ENCODE measurements around the gene ATP1B2.
"Not testable (repeated sequence)": the region's sequence is repeated elsewhere in the genome, so short reads cannot be mapped to it uniquely, and the experiment has no call there.

Gene ATP1B2

DNA sequence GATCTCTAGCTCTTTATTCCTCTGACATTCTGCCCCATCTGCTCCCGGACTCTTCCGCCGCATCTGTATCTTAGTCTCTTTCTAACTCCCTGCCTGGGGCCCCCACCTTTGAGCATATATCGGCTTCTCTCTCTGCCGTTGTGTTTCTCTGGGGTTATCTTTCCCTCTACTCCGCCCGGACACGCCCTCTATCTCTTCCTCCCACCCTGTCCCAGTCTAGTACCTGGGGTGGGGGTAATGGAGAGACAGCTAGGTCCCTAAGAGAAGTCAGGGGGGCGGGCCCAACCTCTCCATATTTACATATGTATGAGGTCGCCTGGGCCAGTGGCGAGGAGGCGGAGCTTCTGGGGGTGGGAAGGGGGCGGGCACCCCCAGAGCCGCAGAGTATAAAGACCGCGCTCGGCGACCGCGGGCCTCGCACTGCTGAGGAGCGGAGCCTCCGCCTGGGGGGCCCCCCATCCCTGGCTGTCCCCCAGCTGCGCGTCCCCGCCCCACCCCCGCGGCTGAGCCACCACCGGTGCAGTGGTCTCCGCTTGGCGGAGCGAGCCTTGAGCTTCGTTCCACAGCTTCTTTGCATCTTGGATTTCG lies at the start of gene ATP1B2:
TSS of gene ATP1B2 (plus strand) at position 418 of the 588 bp plus-strand sequence. CDS start 593 bp downstream, outside the sequence.
- DNase-seq (ENCODE audit: low read depth in 2 of 2): peak; percentile 49 to 63

DNA sequence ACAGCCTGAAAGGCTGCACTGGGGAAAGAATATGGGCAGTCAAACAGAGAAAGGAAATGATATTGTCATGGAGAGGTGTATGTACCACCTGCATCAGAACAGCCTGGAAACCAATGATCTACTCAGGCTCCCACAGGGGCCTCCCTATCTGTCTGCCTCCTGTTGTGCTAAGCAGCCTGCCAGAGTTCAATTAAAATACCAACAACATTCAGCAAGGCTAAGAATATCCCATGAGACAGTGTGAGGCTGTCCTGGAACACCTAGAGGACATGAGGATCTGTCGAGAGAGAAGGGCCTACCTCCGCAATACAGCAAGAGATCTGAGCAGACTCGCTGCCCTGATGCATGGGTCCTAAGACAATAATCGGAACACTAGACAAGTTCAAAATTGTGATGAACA lies 44.4 kb upstream of the ATP1B2 start:
- no peak for DNase-seq (ENCODE audit: low read depth in 2 of 2)

DNA sequence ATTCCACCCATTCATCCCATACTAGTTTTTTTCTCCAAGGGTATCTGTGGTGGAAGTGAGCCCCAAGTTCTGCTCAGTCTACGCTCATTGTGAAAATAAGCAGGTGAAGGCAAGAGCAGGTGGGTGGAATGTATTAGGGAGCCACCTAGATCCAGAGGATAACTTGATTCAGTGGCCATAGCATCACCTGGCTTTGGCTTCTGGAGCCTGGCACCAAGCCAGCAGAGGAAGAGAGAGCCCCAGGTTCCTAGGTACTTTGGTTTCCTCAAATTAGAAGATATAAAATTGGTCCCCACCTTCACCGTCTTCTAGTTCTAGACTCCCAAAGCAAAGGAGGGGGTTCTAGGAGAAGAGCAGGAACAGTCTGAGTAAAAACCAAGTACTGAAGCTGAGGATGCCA lies 40.1 kb upstream of the ATP1B2 start:
- DNase-seq (ENCODE audit: low read depth in 2 of 2): no peak

DNA sequence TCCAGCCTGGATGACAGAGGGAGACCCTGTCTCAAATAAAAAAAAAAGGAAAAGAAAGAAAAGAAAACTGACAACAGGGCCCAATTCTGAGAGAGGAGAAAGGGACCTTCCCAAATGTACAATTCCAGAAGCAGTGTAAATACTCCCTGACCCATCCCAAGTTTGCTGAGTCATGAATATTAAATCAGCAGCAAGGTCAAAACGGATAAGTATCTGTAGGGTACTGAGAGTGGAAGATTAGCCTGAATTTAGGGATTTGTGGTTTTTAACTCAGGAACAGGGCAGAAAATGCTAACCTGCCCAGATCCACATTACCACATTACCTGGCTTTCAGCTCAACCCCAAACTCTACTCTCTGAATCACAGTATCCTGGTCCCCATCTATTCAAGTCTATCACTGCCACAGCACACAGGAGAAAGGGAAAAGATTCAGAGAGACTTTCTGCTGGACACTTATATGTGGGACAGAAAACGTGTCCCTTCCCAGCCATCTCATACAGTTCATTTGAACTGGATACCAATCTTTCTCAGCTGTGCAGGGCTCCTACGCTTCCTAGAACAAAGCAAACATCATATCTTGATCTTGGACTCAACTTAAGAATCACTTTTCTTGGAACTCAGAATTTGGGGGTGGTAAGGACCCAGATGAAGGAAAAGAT lies 39.0 kb upstream of the ATP1B2 start:
- no peak for DNase-seq (ENCODE audit: low read depth in 2 of 2)

- DNase-seq (ENCODE audit: low read depth in 2 of 2): no peak
Observed at GRCh38 chr17:7612294-7612640, 38.5 kb upstream of the ATP1B2 start.

GRCh38 chr17:7613769-7614424 lies 36.8 kb upstream of the ATP1B2 start:
- no peak for DNase-seq (ENCODE audit: low read depth in 2 of 2)

DNA sequence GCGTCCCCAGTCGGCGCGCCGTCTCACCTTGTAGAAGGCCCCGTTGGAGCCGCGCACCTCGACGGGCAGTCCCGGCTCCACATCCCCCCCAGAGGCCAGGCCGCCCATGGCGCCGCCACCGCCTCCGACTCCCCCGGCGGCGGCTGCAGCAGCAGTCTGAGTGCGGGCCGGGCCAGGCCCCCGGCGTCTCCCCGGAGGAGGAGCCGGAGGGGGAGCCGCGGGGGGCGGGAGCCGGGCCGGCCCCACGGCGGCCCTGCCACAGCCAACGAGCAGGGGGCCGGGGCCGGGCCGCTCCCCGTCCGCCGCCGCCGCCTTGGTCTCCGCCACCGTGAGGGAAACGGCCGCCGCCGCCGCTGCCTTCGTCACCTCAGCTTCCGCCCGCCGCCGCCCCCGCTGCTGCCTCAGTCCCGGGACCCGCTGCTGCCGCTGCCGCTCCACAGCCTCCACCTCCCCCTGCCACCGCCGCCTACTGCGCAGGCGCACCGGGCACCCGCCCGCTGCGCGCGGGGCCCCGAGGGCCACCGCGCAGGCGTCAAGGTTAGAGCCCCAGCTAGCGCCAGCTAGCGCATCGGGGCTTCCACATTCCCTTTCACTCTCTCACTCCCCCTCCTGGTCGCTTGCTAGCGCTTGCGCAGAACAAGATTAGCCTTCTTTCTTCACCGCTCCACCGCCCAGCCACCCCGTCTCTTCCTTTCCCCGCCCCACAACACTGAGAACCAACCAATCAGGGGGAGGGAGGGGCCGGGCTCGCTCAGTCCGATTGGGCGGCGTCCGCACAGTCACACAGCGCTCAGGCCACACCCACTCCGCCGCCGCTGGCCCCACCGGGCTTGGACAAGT lies 36.1 kb upstream of the ATP1B2 start, which contains the start of gene FXR2:
TSS of gene FXR2 (minus strand) at position 473 of the 840 bp plus-strand sequence. CDS start at position 108, 365 bp downstream.
- DNase-seq (ENCODE audit: low read depth in 2 of 2): peak; percentile 99

- no peak for DNase-seq (ENCODE audit: low read depth in 2 of 2)
Observed at GRCh38 chr17:7615265-7615747, 35.4 kb upstream of the ATP1B2 start.

DNA sequence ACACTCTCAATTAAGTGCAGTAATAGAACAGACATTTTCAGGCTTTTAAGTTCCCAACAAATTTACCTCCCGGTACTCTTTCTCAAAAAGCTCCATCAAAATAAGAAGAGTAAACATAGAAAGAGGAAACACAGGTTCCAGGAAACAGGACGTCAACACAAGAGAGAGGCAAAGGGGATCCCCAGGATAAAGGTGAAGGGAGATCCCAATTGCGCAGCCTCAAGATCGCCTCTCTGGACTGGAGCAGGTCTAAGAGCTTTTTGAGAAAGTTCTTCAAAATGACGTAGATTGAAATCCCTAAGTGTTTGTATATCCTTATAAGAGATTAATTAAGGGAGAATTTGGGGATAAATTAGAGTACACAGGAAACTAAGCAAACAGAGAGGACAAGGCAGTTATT lies 32.1 kb upstream of the ATP1B2 start:
- no peak for DNase-seq (ENCODE audit: low read depth in 2 of 2)

DNA sequence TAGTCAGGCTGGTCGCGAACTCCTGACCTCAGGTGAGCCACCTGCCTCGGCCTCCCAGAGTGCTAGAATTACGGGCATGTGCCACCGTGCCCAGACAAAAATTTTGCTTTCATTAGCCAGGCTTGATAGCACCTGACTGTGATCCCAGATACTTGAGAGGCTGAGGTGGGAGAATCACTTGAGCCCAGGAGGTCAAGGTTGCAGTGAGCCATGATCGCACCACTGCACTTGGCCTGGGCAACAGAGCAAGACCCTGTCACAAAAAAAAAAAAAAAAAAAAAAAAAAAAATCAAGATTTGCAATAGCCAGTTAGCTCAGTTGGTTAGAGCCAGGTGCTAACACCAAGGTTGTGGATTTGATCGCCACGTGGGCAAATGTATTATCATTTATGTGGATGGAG lies 29.9 kb upstream of the ATP1B2 start:
- DNase-seq (ENCODE audit: low read depth in 2 of 2): no peak

DNA sequence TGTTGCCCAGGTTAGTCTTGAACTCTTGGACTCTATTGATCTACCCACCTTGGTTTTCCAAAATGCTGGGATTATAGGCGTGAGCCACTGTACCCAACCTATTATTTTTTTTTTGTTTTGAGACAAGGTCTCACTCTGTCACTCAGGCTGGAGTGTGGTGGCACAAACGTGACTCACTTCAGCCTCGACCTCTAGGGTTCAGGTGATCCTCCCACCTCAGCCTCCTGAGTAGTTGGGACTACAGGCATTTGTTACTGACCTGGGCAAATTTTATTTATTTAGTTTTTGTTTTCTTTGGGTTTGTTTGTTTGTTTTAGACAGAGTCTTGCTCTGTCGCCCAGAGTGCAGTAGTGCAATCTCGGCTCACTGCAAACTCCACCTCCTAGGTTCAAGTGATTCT lies 27.1 kb upstream of the ATP1B2 start:
- no peak for DNase-seq (ENCODE audit: low read depth in 2 of 2)

- not testable (repeated sequence) for DNase-seq (ENCODE audit: low read depth in 2 of 2)
Observed at GRCh38 chr17:7625749-7626148, 25.0 kb upstream of the ATP1B2 start.

GRCh38 chr17:7626307-7626706 lies 24.4 kb upstream of the ATP1B2 start:
- no peak for DNase-seq (ENCODE audit: low read depth in 2 of 2)

GRCh38 chr17:7626956-7627249 lies 23.8 kb upstream of the ATP1B2 start:
- DNase-seq (ENCODE audit: low read depth in 2 of 2): no peak

DNA sequence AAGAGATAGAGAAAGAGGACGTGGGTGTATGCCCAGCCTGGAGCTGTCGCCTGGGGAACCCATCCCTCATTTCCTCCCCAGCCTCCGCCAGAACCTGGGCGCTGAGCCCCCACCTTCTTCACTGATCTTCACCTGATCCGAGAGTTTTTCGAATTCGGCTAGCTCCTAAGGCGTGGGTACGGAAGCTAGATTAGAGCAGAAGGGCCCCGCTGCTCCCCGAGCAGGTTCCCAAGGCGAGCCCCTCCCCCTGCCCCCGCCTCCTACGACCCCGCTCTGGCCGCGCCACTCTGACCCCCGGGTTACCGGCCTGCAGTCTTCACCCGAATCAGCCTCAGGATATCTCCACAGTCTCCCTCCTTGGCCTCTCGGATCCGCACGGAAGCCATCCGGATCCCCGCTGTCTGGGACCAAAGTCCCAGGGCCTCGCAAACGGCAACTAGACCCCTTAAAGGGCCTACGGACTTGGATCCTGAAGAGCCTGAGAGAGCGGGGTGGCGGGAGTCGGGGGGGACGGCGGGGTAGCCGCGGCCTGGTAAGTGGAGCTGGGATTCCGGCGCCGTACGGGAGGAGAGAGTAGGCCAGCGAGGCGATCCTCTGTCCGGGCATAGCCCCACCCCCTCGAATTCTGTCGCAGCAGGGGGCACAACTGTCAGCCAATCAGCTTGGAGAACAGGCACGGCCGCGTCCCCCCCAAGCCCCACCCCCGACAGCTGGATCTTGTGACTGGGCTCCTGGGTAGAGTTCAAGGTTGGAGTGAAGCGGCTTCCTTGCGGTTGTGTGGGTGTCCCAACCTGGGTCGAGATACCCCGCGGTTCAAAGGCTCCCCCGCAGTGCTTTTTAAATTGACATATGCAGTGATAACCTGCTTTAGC lies 23.2 kb upstream of the ATP1B2 start, which contains the start of gene SAT2:
TSS of gene SAT2 (minus strand) at position 572 of the 872 bp plus-strand sequence. CDS start at position 386, 186 bp downstream.
- DNase-seq (ENCODE audit: low read depth in 2 of 2): peak; percentile 68 to 82

- no peak for DNase-seq (ENCODE audit: low read depth in 2 of 2)
Observed at GRCh38 chr17:7629939-7630571, 20.7 kb upstream of the ATP1B2 start, which contains the start of gene SHBG. SHBG (plus strand) TSS chr17:7630135; CDS start chr17:7630173, 38 bp downstream.

GRCh38 chr17:7631398-7632380 lies 19.0 kb upstream of the ATP1B2 start:
- no peak for DNase-seq (ENCODE audit: low read depth in 2 of 2)

- no peak for DNase-seq (ENCODE audit: low read depth in 2 of 2)
Observed at GRCh38 chr17:7632492-7632894, 18.2 kb upstream of the ATP1B2 start.

DNA sequence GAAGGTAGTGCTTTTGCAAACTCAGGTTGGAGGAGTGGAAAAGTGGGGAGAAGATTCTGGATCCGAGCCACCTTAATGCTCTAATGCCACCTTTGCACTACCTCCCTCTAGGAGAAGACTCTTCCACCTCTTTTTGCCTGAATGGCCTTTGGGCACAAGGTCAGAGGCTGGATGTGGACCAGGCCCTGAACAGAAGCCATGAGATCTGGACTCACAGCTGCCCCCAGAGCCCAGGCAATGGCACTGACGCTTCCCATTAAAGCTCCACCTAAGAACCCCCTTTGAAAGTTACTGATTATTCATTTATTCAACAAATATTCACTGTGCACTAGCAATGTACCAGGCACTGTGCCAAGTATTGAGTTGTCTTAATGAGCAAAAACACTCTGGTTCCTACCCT lies 17.6 kb upstream of the ATP1B2 start:
- no peak for DNase-seq (ENCODE audit: low read depth in 2 of 2)

All from stimulated activated CD4-positive, alpha-beta T cell treated with anti-CD3 and anti-CD28 coated beads, Interleukin-12 subunit alpha, Interleukin-12 subunit beta, amount 100 ng/mL, for 24 hours (primary cell).